Kidney epithelial cell (primary cell): Measurements from ENCODE around the gene MCM5. TPM values are rescaled to one million over a fixed set of nuclear protein-coding genes. Genes with fewer than 3 reads are reported as not detected.
"Not testable (repeated sequence)": the region's sequence is repeated elsewhere in the genome, so short reads cannot be mapped to it uniquely, and the experiment has no call there.

Source experiments
- DNase-seq: peaks from one replicate; pipeline ENCODE4 v3.0.0-alpha.2; 2010; ENCODE audit warnings: low read depth
- H3K27me3 ChIP-seq: 2 replicates; pipeline ENCODE4 v1.6.0; 2011; ENCODE audit warnings: low read length; ENCODE audit not compliant: control insufficient read depth, insufficient read depth
- H3K36me3 ChIP-seq: 2 replicates; pipeline ENCODE4 v1.5.1; 2011; ENCODE audit warnings: low read length; ENCODE audit not compliant: control insufficient read depth, insufficient read depth
- H3K4me3 ChIP-seq: 2 replicates; pipeline ENCODE4 v1.5.1; 2011; ENCODE audit warnings: low read depth, mild to moderate bottlenecking, control low read depth, low read length
- CTCF ChIP-seq: IDR thresholded peaks from 2 replicates; pipeline ENCODE4 v1.5.1; 2011; ENCODE audit warnings: mild to moderate bottlenecking, moderate library complexity, low read length, control low read depth, inconsistent platforms; ENCODE audit not compliant: insufficient read depth, poor library complexity, severe bottlenecking
- total RNA-seq: library from RNA; depleted of rRNA; stranded (reverse); fragments of >200 nt; gene quantifications from 2 replicates; pipeline ENCODE4 v1.2.3, GENCODE V29; 2015

Gene MCM5
- total RNA-seq, 1 donor from 2014 or later = 34.6 TPM

- DNase-seq = no peak
- no peak for TF ChIP-seq CTCF
- Histone ChIP-seq H3K27me3 (no peaks in the 10 kb centered on the region), H3K36me3 (peaks cover 1% of the 10 kb centered on the region), H3K4me3 (no peak overlapping the region)
These were observed 9.0 kb upstream of the MCM5 start for GRCh38 chr22:35390933-35391332.

- H3K27me3 ChIP-seq = no peaks in the 10 kb centered on the region
These were observed 7.6 kb upstream of the MCM5 start for GRCh38 chr22:35392357-35392756.

GRCh38 chr22:35393116-35394010, 6.6 kb upstream of the MCM5 start:
- TF ChIP-seq CTCF = no peak
- H3K4me3 ChIP-seq = no peak overlapping the region
- DNase-seq = no peak

More at GRCh38 chr22:35392357-35392756, 7.6 kb upstream of the MCM5 start:
- no peak overlapping the region for H3K4me3 ChIP-seq
- no peak for TF ChIP-seq CTCF
- no peak for DNase-seq
- H3K36me3 ChIP-seq = peaks cover 1% of the 10 kb centered on the region

GRCh38 chr22:35394011-35394312, 6.0 kb upstream of the MCM5 start:
- no peak for DNase-seq
- Histone ChIP-seq H3K36me3 (peaks cover 1% of the 10 kb centered on the region), H3K27me3 (no peaks in the 10 kb centered on the region), H3K4me3 (no peak overlapping the region)
- TF ChIP-seq CTCF = no peak

More at GRCh38 chr22:35393116-35394010, 6.6 kb upstream of the MCM5 start:
- Histone ChIP-seq H3K27me3 (no peaks in the 10 kb centered on the region), H3K36me3 (peaks cover 1% of the 10 kb centered on the region)

GRCh38 chr22:35394810-35395563, 5.0 kb upstream of the MCM5 start:
- Histone ChIP-seq H3K36me3 (peaks cover 1% of the 10 kb centered on the region), H3K27me3 (no peaks in the 10 kb centered on the region), H3K4me3 (no peak overlapping the region)
- no peak for DNase-seq
- no peak for TF ChIP-seq CTCF

- H3K36me3 ChIP-seq, DNase-seq, H3K4me3 ChIP-seq, H3K27me3 ChIP-seq: not testable (repeated sequence)
These were observed 3.3 kb upstream of the MCM5 start for GRCh38 chr22:35396622-35397021.
